ENCODE data around the gene LIN37. TPM values are rescaled to one million over a fixed set of nuclear protein-coding genes. Genes with fewer than 3 reads are reported as not detected.
A peak's percentile ranks its signal among the peaks of the same experiment; 100 is the strongest.

The LIN37 gene
- total and polyA plus RNA-seq, 12 donors, result 6.0 to 137 (median 12.5) TPM

GRCh38 chr19:35739275-35740107 lies 8.9 kb upstream of the LIN37 start:
- Histone ChIP-seq H3K4me3 (peak overlapping the region in 1 of 4 donors; percentile 59), H3K27me3 (no peaks in the 10 kb centered on the region), H3K36me3 (replicated peaks in 1 of 2) (peaks cover 0 to 45% of the 10 kb centered on the region in 2 donors), H3K4me1 (replicated peaks in 1 of 2) (peaks cover 16 to 32% of the 10 kb centered on the region in 2 donors), H3K27ac (peak overlapping the region; percentile 75 to 88 (median 86)), H3K9me3 (replicated peaks in 1 of 3) (no peaks in the 10 kb centered on the region)
- TF ChIP-seq POLR2A (IDR thresholded peaks at IDR 0.05) (no peak), CTCF (IDR thresholded peaks at IDR 0.05) (no peak)
- intact Hi-C loops (cut with DNase I), result no loop called here
- 67 to 81% (median 75%) methylated on average over 25 to 29 of the region's 29 CpGs for WGBS, 4 donors
- peak in 2 of 7 donors; percentile 42 to 44 for DNase-seq

DNA sequence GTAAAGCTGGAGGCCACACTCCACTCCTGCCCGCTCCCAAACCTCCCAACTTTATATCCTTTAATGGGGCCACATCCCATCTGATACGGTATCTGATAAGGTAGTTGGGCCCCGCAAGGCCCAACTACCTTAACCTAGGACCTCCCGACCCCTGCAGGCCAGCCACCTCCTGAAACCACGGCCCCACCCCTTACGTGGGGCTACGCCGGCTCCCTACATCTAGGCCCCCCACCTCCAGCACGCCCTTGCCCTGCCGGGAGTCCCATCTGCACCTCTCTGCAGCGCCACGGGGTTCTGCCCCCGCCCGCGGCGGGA lies 8.3 kb upstream of the LIN37 start:
- TF ChIP-seq POLR2A (IDR thresholded peaks at IDR 0.05), result peak in 1 of 2 donors; percentile 33
- no peak for TF ChIP-seq CTCF (IDR thresholded peaks at IDR 0.05)
- no peaks in the 10 kb centered on the region for H3K27me3 ChIP-seq
- H3K4me3 ChIP-seq, result peak overlapping the region in 2 of 4 donors; percentile 11 to 59
- 3 to 5% (median 4%) methylated on average over 13 to 16 of the region's 16 CpGs; no CpG with 5 or more reads in 1 of the 4 donors for WGBS, 4 donors
- peaks cover 18 to 34% of the 10 kb centered on the region in 2 donors for H3K4me1 ChIP-seq (replicated peaks in 1 of 2)
- H3K9me3 ChIP-seq (replicated peaks in 1 of 3), result no peaks in the 10 kb centered on the region
- no peak for DNase-seq
- intact Hi-C loops (cut with DNase I), result no loop called here
- peaks cover 0 to 41% of the 10 kb centered on the region in 2 donors for H3K36me3 ChIP-seq (replicated peaks in 1 of 2)
- peak overlapping the region; percentile 75 to 88 (median 86) for H3K27ac ChIP-seq

DNA sequence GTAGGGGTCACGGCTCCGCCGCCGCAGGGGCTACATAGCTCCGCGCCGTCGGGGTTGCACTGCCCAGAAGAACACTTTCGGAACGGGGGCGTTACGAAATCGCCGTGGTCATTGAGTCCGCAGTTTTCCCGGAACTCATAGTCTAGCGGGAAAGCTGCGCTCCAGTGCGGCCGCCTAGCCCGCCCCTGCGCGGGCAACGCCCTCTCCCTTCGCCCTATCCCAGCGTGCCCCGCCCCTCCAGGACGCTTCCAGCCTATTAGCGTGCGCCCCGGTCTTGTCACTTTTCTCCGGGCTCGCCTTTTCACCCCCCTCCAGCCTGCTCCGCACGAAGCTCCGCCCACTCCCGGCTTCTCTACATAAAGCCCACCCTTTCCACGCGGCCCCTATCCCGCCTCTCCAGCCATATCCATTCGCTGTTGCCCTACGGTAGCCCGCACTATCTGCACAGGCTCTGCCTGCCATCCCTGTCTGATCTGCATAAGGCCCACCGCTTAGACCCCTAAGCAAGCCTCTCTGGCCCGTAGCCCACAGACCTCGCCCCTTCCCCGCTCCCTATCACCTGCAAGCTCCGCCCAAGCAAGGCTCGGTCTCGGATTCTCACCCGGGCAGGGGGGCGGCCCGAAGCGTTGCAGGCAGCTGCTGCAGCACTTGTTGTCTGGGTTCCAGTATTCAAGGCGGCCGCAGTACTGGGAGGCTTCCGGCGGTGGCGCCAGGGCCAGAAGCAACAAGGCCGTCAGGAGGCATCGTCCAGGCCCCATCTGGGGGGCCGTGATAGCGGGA lies 7.8 kb upstream of the LIN37 start:
- Histone ChIP-seq H3K27ac (peak overlapping the region; percentile 75 to 95 (median 86)), H3K36me3 (replicated peaks in 1 of 2) (peaks cover 0 to 36% of the 10 kb centered on the region in 2 donors), H3K9me3 (replicated peaks in 1 of 3) (no peaks in the 10 kb centered on the region), H3K4me3 (peak overlapping the region in 3 of 4 donors; percentile 11 to 65 (median 59)), H3K4me1 (replicated peaks in 1 of 2) (peaks cover 18 to 34% of the 10 kb centered on the region in 2 donors), H3K27me3 (no peaks in the 10 kb centered on the region)
- intact Hi-C loops (cut with DNase I), result no loop called here
- 0 to 1% (median 1%) methylated on average over 31 to 63 of the region's 63 CpGs for WGBS, 4 donors
- peak in 1 of 2 donors; percentile 47 for TF ChIP-seq POLR2A (IDR thresholded peaks at IDR 0.05)
- TF ChIP-seq CTCF (IDR thresholded peaks at IDR 0.05), result peak in 2 of 6 experiments; percentile 24 to 29
- DNase-seq, result peak; percentile 97 to 99 (median 99)

- Histone ChIP-seq H3K4me3 (peak overlapping the region in 2 of 4 donors; percentile 11 to 59), H3K27me3 (no peaks in the 10 kb centered on the region), H3K36me3 (replicated peaks in 1 of 2) (peaks cover 0 to 31% of the 10 kb centered on the region in 2 donors), H3K9me3 (replicated peaks in 1 of 3) (no peaks in the 10 kb centered on the region), H3K4me1 (replicated peaks in 1 of 2) (peaks cover 21 to 38% of the 10 kb centered on the region in 2 donors), H3K27ac (peak overlapping the region; percentile 68 to 95 (median 86))
- intact Hi-C loops (cut with DNase I), result no loop called here
- TF ChIP-seq CTCF (IDR thresholded peaks at IDR 0.05) (peak in 1 of 6 experiments; percentile 16), POLR2A (IDR thresholded peaks at IDR 0.05) (no peak)
- WGBS, 4 donors, result 3 to 4% (median 4%) methylated on average over 5 to 12 of the region's 12 CpGs
- DNase-seq, result no peak
These were observed 7.2 kb upstream of the LIN37 start for GRCh38 chr19:35741203-35741515.

Measured in adrenal gland (tissue), 12 donors.